Osteoblast (primary cell): ENCODE results near the gene PTPRN2. TPM values are rescaled to one million over a fixed set of nuclear protein-coding genes. Genes with fewer than 3 reads are reported as not detected.

Source experiments
- DNase-seq: peaks from one replicate; pipeline ENCODE4 v3.0.0; 2011; ENCODE audit warnings: low spot score, mixed read lengths; ENCODE audit not compliant: insufficient read length; ENCODE audit errors: missing footprints
- H2AFZ ChIP-seq: 2 replicates; pipeline ENCODE4 v1.6.0; 2011; ENCODE audit warnings: mild to moderate bottlenecking, low read length
- H3K27ac ChIP-seq: 2 replicates; pipeline ENCODE4 v1.5.1; 2011; ENCODE audit warnings: mild to moderate bottlenecking, low read depth, low read length, moderate library complexity
- H3K27me3 ChIP-seq: 2 replicates; pipeline ENCODE4 v1.6.0; 2012; ENCODE audit warnings: mild to moderate bottlenecking, control low read depth, inconsistent platforms, low read length, moderate library complexity; ENCODE audit not compliant: insufficient read depth
- H3K36me3 ChIP-seq: 2 replicates; pipeline ENCODE4 v1.5.1; 2011; ENCODE audit warnings: mild to moderate bottlenecking, low read length, control low read depth, moderate library complexity; ENCODE audit not compliant: insufficient read depth
- H3K4me1 ChIP-seq: 2 replicates; pipeline ENCODE4 v1.5.1; 2011; ENCODE audit warnings: mild to moderate bottlenecking, low read length, control low read depth, moderate library complexity; ENCODE audit not compliant: insufficient read depth
- H3K4me2 ChIP-seq: 2 replicates; pipeline ENCODE4 v1.6.0; 2011; ENCODE audit warnings: mild to moderate bottlenecking, low read length; ENCODE audit not compliant: insufficient read depth
- H3K4me3 ChIP-seq: fragments of 200-600 bp; sonication (generic); 3 replicates; pipeline ENCODE4 v1.5.1; 2012; ENCODE audit warnings: mild to moderate bottlenecking, low read length, inconsistent platforms; ENCODE audit not compliant: insufficient read depth
- H3K79me2 ChIP-seq: 2 replicates; pipeline ENCODE4 v1.6.0; 2012; ENCODE audit warnings: mild to moderate bottlenecking, low read length, control low read depth, inconsistent platforms; ENCODE audit not compliant: insufficient read depth
- H3K9me3 ChIP-seq: 2 replicates; pipeline ENCODE4 v1.5.1; 2011; ENCODE audit warnings: low read depth, low read length, control low read depth
- H4K20me1 ChIP-seq: 2 replicates; pipeline ENCODE4 v1.6.0; 2012; ENCODE audit warnings: mild to moderate bottlenecking, low read length, control low read depth; ENCODE audit not compliant: insufficient read depth
- CTCF ChIP-seq: IDR thresholded peaks from 2 replicates; pipeline ENCODE4 v1.5.1; 2011; ENCODE audit warnings: mild to moderate bottlenecking, low read depth, low read length, moderate library complexity; ENCODE audit errors: extremely low read depth
- total RNA-seq: library from RNA; depleted of rRNA; stranded (reverse); fragments of >200 nt; gene quantifications from 2 replicates; pipeline ENCODE4 v1.2.3, GENCODE V29; 2012

Gene PTPRN2
- total RNA-seq, 1 donor: 0.36 TPM

GRCh38 chr7:158475679-158476052 is 112.0 kb downstream of the PTPRN2 start:
- no peak for TF ChIP-seq CTCF
- H3K4me3 ChIP-seq: no peak overlapping the region
- H3K27ac ChIP-seq: no peak overlapping the region
- no peaks in the 10 kb centered on the region for H3K36me3 ChIP-seq
- H3K79me2 ChIP-seq: no peaks in the 10 kb centered on the region
- no peak overlapping the region for H2AFZ ChIP-seq
- no peak overlapping the region for H3K4me2 ChIP-seq
- no peaks in the 10 kb centered on the region for H3K9me3 ChIP-seq
- H3K4me1 ChIP-seq: no peaks in the 10 kb centered on the region
- DNase-seq: no peak
- H3K27me3 ChIP-seq: no peaks in the 10 kb centered on the region
- no peaks in the 10 kb centered on the region for H4K20me1 ChIP-seq

- H3K27ac ChIP-seq: no peak overlapping the region
These were observed 112.5 kb downstream of the PTPRN2 start for GRCh38 chr7:158475036-158475678.

GRCh38 chr7:158474488-158474887 is 113.1 kb downstream of the PTPRN2 start:
- no peaks in the 10 kb centered on the region for H3K79me2 ChIP-seq
- DNase-seq: no peak
- H3K36me3 ChIP-seq: no peaks in the 10 kb centered on the region
- H3K27me3 ChIP-seq: no peaks in the 10 kb centered on the region
- H3K4me1 ChIP-seq: no peaks in the 10 kb centered on the region
- no peak overlapping the region for H3K4me2 ChIP-seq
- H3K27ac ChIP-seq: no peak overlapping the region
- no peak overlapping the region for H3K4me3 ChIP-seq
- no peak for TF ChIP-seq CTCF
- no peak overlapping the region for H2AFZ ChIP-seq
- H4K20me1 ChIP-seq: no peaks in the 10 kb centered on the region
- no peaks in the 10 kb centered on the region for H3K9me3 ChIP-seq

More at GRCh38 chr7:158475036-158475678, 112.5 kb downstream of the PTPRN2 start:
- no peaks in the 10 kb centered on the region for H3K79me2 ChIP-seq
- H3K9me3 ChIP-seq: no peaks in the 10 kb centered on the region
- no peak for TF ChIP-seq CTCF
- no peaks in the 10 kb centered on the region for H4K20me1 ChIP-seq
- H2AFZ ChIP-seq: no peak overlapping the region
- DNase-seq: no peak
- H3K36me3 ChIP-seq: no peaks in the 10 kb centered on the region
- H3K4me1 ChIP-seq: no peaks in the 10 kb centered on the region
- no peak overlapping the region for H3K4me2 ChIP-seq
- H3K4me3 ChIP-seq: no peak overlapping the region
- no peaks in the 10 kb centered on the region for H3K27me3 ChIP-seq

- Histone ChIP-seq H3K27me3 (no peaks in the 10 kb centered on the region), H3K4me1 (no peaks in the 10 kb centered on the region), H3K79me2 (no peaks in the 10 kb centered on the region), H2AFZ (no peak overlapping the region), H3K36me3 (no peaks in the 10 kb centered on the region), H4K20me1 (no peaks in the 10 kb centered on the region), H3K9me3 (no peaks in the 10 kb centered on the region), H3K4me2 (no peak overlapping the region), H3K27ac (no peak overlapping the region), H3K4me3 (no peak overlapping the region)
- DNase-seq: no peak
- no peak for TF ChIP-seq CTCF
These were observed 113.7 kb downstream of the PTPRN2 start for GRCh38 chr7:158473946-158474345.
